NCI-H524 treated with DMSO at 0.1 percent for 48 hours (cell line): Measurements from ENCODE around the gene CLCN7.
"Not testable (repeated sequence)": the region's sequence is repeated elsewhere in the genome, so short reads cannot be mapped to it uniquely, and the experiment has no call there.

Experiments used
- DNase-seq: peaks from one replicate; lab custom pipeline; 2025; lab: John Stamatoyannopoulos, UW

CLCN7 gene

DNA sequence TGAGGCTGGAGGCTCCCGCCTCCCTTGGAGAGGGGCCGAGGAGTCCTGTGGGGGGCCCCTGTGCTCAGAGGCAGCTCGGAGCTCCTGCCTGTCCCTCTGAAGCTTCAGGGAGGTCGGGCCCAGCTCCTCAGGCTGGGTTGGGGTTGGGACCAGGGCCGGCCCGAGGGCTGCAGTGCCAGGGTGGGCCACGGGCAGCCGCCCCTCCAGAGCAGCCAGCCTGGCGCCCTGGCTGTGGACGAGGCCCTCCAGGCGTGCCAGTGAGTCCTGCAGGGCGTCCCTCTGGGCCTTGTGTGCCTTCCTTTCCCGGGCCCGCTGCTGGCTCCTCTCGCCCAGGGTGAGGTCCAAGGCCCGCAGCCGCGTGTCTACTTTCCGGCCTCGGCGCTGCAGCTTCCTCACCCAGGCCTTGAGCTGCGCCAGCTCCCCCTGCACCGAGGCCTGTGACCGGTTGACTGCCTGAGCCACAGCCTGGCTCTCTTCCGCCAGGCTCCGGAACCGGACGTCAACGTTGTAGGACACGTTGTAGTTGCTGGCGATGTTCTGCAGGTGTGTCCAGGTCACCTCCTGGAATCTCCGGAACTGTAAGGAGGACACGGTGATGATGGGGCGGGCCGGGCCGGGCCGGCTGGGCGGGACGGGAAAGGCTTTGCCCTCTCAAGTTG lies 12.7 kb upstream of the CLCN7 start:
- DNase-seq = no peak

DNA sequence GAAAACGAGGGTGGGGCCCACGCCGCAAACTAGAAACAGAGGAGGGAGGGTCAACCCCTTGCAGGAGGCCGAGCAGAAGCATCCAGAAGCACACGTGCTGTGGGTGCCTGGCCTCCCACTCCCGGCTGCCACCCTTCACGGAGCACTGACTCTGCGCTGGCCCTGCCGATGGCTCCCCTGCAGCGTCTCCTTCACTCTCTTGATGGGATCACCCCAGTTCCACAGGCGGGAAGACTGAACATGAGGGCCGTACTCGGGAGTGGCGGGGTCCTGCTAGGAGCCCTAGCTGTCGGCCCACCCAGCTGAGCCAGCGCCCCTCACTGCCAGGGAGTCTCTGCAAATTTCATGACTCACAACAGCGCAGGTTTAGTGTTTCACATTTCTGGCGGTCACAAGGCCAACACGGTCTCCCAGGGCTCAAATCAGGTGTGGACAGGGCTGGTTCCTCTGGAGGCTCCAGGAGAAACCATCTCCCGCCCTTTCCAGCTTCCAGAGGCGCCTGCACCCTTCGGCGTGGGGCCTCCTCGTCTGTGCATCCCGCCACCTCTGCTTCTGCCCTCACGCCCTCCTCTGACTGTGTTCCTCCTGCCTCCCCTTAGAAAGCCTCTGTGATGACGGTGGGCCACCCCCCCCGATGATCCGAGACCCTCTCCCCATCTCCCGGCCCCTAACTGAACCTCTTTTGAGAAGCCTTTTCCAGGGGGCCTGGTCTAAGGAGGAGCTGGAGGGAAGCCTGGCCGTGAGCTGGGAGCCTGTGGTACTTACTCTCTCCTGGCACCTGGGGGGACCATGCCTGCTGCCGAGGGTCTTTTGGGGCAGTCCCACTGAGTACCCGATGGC lies 11.9 kb upstream of the CLCN7 start:
- DNase-seq = no peak

DNA sequence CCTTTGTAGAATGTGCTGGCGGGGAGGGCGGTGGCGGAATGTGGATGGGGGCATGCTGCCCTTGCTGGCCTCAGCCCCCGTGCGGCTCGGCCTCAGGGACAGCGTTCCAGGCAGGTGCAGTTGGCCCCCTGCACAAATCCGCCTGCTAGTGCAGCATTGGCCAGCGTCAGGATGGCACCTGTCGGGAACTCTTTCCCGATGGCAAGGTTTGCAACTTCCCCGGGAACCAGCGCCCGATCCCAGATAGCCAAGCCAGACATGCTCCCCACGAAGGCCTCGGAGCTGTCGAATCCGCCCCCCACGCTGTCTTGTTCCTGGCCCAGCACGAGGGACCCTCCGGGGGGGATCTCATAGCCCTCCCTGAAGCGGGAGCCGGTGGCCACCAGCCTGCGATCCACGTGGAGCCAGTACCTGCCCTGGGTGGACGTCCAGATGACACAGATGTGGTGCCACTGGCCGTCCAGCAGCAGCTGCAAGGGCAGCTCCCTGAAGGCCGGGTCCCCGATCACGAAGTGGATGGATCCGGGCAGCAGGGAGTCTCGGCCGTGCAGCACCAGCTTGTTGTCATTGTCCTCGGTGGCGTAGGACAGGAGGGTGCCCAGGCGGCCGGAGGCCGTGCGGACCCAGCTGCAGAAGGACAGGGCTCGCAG lies 11.1 kb upstream of the CLCN7 start:
- no peak for DNase-seq

DNA sequence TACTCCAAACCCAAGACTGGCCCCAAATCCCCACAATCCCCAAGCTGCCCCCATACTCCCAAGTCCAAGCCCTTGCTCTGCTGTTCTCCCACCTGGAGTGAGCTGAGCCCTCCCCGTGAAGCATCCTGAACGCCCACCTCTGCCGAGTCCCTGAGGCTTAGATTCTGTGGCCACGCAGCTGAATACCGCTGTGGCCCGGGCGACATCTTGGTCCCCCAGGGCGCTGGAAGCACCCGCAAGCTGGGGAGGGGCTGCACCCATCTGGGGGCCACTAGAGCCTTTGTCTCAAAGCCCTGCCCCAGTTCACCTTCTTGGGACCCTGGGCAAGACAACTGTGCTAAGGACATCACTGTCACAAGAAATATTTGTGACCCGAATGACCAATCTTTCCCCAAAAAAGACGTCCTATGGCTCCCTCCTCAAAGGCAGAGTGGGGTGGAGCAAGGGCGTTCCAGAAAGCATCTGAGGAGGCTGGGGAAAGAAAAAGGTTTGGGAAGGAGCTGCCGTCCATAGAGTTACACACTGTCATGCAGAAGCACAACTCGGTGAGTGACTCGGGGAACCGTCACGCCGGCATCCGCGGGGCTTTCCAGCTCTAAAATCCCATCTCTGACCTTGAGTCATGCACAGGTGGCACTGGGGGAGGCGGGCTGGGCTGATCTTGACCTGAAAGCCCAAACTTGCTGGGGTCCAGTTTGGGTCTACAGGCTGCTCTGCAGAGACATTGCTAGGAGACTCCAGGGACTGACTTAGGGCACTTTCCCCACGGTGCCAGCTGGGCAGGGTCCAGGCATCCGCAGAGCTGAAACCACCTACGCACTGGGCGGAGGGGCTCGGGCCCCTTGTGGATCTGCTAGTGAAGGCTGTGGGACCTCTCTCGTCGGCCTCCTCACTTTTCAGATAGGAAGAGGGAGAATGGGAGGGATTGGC lies 7.3 kb upstream of the CLCN7 start:
- DNase-seq = no peak

DNA sequence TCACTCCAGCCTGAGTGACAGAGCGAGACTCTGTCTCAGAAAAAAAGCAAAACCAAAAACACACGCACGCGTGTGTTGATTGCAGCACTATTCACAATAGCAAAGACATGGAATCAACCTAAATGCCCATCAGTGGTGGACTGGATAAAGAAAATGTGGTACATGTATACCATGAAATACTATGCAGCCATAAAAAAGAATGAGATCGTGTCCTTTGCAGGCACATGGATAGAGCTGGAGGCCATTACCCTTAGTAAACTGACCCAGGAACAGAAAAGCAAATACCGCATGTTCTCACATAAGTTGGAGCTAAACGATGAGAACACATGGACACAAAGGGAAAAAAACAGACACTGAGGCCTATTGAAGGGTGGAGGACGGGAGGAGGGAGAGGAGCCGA lies 4.1 kb upstream of the CLCN7 start:
- not testable (repeated sequence) for DNase-seq

DNA sequence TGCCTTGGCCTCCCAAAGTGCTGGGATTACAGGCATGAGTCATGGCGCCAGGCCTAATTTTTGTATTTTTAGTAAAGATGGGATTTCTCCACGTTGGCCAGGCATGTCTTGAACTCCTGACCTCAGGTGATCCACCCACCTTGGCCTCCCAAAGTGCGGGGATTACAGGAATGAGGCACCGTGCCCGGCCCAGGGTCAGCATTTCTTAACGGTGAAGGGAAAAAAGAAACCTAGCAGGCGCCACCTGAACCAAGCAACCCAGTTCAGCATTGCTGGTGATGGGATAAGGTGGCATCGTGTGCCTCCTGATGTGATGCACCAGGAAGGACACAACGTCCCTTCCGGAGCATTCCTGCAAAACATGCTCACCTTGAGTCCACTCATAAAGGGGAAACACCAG lies 2.2 kb upstream of the CLCN7 start:
- no peak for DNase-seq

DNA sequence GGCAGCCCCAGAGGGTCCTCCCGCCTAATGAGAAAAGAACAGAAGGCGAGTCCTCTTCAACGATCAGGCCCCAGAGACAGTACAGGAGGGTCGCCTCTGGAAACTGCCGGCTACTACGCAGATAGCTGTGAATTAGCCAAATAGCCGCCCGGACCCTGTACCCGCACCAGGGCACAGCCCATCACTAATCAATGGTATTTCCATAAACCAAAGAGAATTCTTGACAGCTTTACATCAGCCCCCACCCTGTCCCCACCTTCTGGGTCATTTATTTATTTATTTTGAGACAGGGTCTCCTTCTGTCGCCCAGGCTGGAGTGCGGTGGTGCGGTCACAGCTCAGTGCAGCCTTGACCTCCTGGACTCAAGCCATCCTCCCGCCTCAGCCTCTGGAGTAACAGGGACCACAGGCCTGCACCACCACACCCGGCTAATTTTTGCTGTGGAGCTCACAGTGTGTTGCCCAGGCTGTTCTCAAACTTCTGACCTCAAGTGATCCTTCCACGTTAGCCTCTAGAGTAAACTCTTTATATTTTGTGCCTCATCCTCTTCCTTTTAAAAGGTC lies 805 bp upstream of the CLCN7 start:
- no peak for DNase-seq

DNA sequence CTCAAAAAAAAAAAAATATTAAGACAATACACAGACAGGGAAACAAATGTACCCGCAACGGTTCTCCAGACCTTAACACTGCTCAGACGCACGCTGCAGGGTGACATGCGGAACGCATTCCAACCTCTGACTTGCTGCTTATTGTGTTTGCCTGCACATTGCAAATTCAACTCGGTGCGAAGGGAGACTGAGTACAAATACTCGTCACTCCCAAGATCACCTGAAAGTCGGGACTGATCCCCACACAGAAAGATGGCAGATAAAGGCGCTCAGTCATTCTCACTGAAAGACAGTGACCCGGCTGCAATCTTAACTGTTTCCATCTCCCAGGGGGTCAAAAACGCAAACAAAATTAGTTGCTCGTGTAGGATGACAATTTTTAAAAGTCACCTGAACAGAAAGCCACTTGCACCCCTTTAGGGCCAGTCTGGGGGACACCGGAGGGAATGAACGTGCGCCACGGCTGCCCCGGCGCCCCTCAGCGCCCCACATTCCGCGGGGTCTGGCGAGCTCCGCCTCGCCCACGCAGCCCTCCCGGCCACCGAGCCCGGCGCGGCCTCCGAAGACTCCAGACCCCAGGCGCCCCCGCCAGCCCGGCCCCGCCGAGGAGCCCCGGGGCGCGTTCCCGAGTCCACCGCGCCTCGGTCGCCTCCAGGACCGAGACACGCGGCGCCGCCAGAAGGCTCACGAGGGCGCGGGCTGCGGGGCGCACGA lies 589 bp downstream of the CLCN7 start:
- DNase-seq = no peak

DNA sequence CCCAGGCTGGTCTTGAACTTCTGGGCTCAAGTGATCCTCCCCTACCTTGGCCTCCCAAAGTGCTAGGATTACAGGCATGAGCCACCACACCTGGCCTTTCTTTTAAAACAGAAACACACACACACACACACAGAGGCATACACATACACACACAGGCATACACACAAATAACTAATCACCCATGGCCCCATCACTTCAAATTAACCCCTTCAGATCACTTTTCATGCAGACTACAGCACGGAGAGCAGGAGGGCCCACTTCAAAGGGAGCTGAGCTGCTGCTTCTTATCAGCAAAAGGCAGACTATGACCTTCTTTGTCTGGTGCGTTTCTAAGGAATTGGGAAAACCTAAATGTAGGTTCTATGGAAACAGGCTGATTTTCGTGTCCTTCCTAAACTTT lies 1.9 kb downstream of the CLCN7 start:
- no peak for DNase-seq

DNA sequence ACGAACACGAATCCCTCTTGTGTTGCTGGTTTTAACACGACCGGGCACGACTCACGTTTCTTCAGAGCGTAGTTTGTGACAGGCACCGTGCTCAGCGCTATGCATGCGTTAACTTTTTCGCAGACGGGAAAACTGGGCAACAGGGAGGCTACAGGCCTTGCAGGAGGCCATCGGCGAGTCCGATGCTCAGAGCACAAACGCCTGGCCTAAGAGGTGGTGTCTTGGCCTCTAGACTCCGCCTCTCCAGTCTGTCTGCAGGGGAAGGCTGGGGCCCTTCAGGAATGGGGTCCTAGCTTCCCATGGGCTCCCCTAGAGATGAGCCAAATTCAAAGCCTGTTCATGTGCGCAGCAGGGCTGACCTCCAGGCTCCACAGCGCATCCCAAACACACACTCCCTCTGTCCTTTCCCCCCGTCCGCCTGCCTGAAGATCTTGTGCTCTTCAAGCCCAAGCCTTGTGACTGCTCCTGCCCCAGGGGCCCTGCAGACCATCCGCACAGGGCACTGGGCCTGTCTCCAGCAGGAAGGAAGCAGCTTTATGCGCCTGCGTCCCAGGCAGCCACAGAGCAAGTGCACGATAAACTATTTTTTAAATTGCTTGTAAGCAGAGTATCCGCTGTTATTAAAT lies 3.1 kb downstream of the CLCN7 start:
- no peak for DNase-seq

DNA sequence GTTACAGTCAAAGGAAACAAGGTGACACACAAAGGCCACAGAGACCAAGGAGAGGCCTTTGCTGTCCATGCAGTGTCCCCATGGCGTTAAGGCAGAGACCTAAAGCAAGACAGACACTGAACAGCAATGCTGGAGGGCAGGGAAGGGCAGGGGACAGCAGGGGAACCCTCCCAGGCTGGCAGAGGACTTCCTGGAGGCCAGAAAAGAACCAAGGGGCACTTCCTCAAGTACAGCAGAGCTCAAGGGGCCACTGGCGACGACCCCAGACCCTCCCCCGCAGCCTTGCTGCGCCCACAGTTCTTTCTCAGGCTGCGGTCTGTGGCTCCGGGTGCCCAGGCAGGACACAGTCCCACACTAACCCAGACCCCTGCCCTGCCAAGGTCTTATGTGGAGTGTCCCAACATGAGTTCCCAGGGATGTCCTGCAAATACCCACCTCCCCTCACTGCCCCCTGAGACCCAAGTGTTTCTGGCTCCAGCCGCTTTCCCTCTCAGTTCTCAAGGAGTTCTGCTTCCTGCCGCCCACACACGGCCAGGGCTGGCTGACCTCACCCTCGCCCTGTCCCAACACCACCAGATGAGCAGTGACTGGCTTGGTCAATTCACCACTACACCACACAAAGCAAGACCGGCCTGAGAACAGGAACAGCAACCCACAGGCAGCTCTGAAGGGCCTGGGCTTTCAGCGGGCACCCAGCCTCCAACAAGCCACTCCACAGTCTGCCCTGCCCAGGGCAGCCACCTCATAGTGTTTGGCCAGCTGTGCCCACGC lies 4.2 kb downstream of the CLCN7 start:
- no peak for DNase-seq

DNA sequence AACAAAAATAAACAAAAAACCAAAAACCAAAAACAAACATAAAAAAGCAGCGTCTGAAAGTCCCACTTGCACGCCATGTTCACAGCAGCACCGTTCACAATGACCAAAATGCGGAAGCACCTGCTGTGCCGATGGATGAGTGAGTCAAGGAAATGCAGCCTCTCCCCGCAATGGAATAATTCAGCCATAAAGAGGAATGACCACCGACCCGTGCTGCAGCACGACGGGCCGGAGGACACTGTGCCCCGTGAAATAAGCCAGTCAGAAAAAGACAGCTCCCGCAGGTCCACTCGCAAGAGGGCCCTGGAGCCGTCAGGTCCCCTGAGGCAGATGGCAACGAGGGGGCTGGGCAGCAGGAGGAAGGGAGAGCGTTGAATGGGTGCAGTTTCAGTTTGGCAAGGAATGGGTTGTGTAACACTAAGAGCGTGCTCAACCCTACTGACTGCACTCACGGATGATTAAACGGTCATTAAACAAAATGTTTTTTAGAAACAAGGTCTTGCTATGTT lies 5.1 kb downstream of the CLCN7 start:
- no peak for DNase-seq

DNA sequence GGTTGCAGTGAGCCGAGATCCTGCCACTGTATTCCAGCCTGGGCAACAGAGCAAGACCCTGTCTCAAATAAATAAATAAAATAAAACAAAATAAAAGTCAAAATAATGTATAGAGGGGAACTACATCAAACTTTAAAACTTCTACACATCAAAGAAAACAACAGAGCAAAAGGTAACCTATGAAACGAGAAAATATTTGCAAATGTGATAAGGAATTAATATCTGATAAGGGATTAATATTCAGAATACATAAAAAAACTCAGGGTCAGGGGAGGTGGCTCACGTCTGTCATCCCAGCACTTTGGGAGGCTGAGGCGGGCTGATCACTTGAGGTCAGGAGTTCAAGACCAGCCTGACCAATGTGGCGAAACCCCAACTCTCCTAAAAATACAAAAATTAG lies 5.7 kb downstream of the CLCN7 start:
- DNase-seq = not testable (repeated sequence)

DNA sequence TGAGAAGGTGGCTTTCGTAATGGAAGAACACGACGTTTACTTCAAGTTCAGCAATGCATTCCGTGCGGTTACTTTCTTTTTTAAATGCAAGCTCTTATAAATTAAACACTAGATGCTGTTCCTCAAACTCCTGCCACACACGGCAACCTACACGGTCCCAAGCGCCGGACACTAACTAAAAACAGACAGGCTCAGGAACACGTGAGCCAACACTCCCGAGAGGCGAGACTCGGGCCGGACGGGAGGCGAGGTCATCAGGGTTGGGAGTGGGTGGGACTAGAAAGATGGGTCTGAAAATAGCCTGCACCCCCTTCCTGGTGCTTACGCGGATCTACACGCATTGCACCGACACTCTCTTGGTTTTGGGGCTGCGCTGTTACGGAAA lies 6.4 kb downstream of the CLCN7 start:
- no peak for DNase-seq

DNA sequence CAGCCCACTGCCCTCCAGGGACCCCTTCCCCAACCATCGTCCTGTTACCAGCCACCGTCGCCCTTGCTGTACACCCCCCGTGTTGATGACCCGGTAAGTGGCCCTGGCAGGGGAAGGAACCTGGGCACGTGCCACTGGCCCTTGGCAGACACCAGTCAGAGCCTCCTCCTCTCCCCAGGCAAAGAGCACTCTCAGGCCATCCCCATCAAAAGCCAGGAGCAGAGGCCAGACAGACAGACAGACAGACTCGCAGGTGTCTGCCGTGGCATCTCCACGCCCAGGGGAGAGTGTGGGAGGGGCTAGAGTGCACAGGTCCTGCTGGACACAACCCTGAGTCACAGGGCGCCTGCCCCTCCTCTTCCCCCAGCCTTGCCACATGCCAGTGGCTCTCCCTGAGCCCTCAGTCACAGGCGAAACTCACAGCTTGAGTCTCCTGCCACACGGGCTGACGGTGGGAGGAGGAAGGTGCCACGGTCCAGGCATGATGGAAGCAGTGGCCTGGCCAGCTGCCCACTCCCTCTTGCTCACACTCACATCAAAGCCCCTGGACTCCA lies 7.8 kb downstream of the CLCN7 start:
- no peak for DNase-seq

DNA sequence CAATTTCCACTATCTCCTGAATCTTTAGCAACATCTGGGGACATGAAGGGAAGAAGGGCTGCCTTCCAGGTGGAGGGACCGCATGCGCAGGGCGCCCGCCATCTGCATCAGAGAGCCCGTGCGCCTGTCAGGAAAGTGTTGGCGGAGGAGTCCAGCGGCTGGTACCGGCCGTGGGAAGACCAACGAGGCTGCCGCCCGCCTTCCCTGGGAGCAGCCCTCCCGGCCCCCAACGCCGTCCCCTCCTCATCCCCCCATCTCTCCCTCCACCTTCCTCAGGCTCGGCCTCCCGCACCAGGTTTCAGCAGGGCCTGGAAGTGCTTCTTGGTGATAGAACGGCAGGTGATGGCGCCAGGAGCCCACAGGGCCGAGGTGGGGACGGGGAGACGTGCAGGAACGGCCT lies 8.8 kb downstream of the CLCN7 start:
- DNase-seq = no peak

DNA sequence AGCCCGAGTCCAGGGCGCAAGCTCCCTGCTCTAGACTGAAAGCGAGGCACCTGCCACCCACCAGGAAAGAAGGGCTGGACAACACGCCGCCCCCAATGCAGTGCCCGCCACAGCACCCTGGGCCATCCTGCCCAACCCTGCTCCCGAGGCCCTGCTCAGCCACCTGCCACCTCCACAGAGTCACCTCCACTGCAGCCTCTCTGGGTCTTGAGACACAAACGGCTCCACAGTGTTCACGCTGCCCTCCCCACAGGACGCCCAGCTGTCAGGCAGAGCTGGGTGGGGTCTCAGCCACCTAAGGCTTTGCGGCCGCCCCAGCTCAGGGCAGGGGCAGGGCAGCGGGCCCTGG lies 9.3 kb downstream of the CLCN7 start:
- DNase-seq = no peak

DNA sequence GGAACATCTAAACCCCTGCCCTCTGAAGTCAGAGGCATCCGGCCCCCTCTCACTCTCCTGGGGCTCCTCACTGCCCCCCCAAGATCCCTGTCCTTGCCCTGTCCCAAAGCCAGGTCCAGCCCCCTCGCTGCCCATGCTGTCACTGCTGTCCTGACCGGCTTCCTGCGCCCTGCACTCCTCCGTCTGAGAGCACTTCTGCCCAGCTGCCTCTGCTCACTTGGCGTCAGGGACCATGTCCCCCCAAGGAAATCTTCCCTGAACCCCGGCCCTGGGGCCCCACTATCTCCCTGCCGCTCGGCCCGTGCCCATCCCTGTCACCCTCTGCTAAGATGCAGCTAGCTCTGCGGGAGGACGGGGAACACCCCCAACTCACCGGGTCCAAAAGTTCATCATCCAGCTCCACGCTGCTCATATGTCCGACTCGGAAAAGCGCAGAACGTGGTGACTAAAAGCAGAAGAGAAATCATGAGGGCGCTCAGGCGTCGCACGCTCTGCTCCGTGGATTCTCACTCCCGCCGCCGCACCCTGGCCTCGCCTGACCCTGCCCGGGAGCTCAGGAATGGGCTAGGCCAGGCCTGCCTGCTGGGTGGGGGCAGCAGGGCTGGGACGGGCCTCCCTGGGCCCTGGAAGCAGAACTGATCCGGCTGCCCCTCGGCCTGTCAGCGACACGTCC lies 9.8 kb downstream of the CLCN7 start:
- no peak for DNase-seq
